Measurements from ENCODE around the gene CCDC28B. TPM values are rescaled to one million over a fixed set of nuclear protein-coding genes. Genes with fewer than 3 reads are reported as not detected.

The CCDC28B gene
- total and polyA plus RNA-seq, 2 of the 13 experiments (the other 11 are each of a cell fraction or from before 2014, with no cell fraction given), result 2.6 to 3.5 TPM

DNA sequence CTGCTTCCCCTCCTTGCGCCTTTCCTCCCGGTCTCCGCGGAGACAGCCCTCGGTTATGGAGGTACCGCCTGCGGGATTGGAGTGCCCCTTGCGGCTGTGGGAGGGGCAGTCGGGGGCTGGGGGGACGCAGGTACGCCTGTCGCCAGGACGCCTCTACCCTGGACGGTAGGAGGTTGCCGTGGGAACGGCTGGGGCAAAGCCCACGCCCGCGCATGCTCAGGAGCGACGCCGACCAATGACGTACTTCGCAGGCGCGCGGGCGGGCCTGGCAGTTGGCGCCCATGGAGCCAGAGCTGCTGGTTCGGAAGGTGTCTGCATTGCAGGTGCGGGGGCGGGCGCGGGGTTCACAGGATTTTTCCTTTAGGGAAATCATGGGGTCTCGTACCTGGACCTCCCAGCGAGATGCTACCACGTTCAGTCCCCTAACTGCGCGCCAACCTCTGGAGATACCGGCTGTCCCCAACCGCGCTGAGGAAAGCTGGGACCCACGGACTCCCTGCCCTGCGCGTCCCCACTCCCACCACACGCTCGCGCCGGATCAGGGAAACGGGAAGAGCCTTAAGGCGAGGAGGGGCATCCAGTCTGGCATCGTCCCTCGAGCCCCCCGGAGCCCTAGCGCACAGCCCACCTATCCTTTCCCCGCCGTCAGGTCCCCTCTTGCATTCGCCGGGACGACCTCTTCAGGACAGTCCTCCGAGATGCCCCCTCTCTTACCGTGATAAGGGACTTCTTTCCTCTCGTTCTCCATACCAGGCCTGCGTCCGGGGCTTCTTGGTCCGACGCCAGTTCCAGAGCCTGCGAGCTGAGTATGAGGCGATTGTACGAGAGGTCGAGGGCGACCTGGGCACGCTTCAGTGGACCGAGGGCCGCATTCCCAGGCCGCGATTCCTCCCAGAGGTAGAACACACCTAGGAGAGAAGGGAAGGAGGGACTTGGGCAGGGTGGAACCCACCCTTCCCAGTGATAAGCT is 5.3 kb downstream of the CCDC28B start, which contains the start of gene IQCC:
Gene IQCC (plus strand): TSS at position 271 of the 970 bp plus-strand sequence. CDS start 11 bp downstream, at position 282.
- peak; percentile 74 for ATAC-seq
- H4K20me1 ChIP-seq (ENCODE audit: insufficient read depth, low read length), result no peaks in the 10 kb centered on the region
- FAIRE-seq, result no peak
- in situ Hi-C loops (cut with HindIII; ENCODE audit: extremely low pct_ligation_motif_present, low pct_unique_long_range_greater_than_20kb) (no loop called here), intact Hi-C loops (cut with micrococcal nuclease; ENCODE audit: unreplicated experiment) (no loop called here)
- peak within 1 kb of the TSS; percentile 53 to 93 (median 86) for H3K4me3 ChIP-seq (replicated peaks in 1 of 3; ENCODE audit: insufficient read depth in 1 of 3, low read depth in 2 of 3, low read length in 3 of 3)
- peak within 1 kb of the TSS; percentile 85 for H3K4me2 ChIP-seq (ENCODE audit: low read depth, low read length)
- H3K27ac ChIP-seq (ENCODE audit: extremely low read length, insufficient read depth, low read length), result peak within 1 kb of the TSS; percentile 39
- no peaks in the 10 kb centered on the region; a peak in 1 of 5 replicates for H3K36me3 ChIP-seq (replicated peaks in 1 of 2; ENCODE audit: control insufficient read depth in 1 of 2, insufficient read depth in 2 of 2, low read length in 2 of 2)
- POLR2A ChIA-PET, result interaction anchor here (0.7 to 2.6 kb wide), 7 partner anchors 8 to 189 kb away, joined by 3 to 11 read pairs (median 4); partner anchors contain the start of genes BSDC1, MARCKSL1 and TXLNA
- no peaks in the 10 kb centered on the region for H3K27me3 ChIP-seq (ENCODE audit: control insufficient read depth in 1 of 2, insufficient read depth in 2 of 2, low read length in 2 of 2)
- CTCF ChIA-PET (ENCODE audit: low intra/inter-chr PET ratio, low total read pairs), result no interaction called here
- no peaks in the 10 kb centered on the region for H3K9me3 ChIP-seq (ENCODE audit: low read length)
- BruUV-seq (replicated peaks), result TSS peak; percentile 91
- H3K4me1 ChIP-seq (ENCODE audit: insufficient read depth, low read length), result peaks cover 19% of the 10 kb centered on the region
- H3K79me2 ChIP-seq (ENCODE audit: insufficient read depth, low read length), result no peaks in the 10 kb centered on the region
- peak within 1 kb of the TSS; percentile 87 for H3K9ac ChIP-seq (ENCODE audit: insufficient read depth, low read depth, low read length)
- H2AFZ ChIP-seq (ENCODE audit: low read length), result no peak within 1 kb of the TSS
- DNase-seq (ENCODE audit: low spot score), result peak; percentile 78
- 2% methylated on average over 16 of the region's 77 CpGs for WGBS (ENCODE audit: low lambda C conversion rate)
- TF ChIP-seq SP1 (IDR thresholded peaks at IDR 0.05) (no peak), SP1 (CRISPR knock-in tag; IDR thresholded peaks at IDR 0.05) (peak; percentile 42; the same call in 1 of the 2 replicates), AKAP8 (CRISPR knock-in tag; IDR thresholded peaks at IDR 0.05) (peak; percentile 86), ZNF552 (CRISPR knock-in tag; IDR thresholded peaks at IDR 0.05; ENCODE audit: borderline replicate concordance) (no peak), STAG1 (CRISPR knock-in tag; IDR thresholded peaks at IDR 0.05) (peak; percentile 18; the same call in 1 of the 2 replicates), DPF2 (CRISPR knock-in tag; IDR thresholded peaks at IDR 0.05; ENCODE audit: borderline replicate concordance, low read depth) (no peak), HNRNPH1 (optimal IDR thresholded peaks at IDR 0.05; ENCODE audit: low read depth, low read length) (no peak), ZNF780A (CRISPR knock-in tag; IDR thresholded peaks at IDR 0.05) (0 out of 2 replicates have a peak, but pooled peaks have one; percentile 66), ZNF230 (CRISPR knock-in tag; IDR thresholded peaks at IDR 0.05) (no peak), PHF20 (CRISPR knock-in tag; IDR thresholded peaks at IDR 0.05) (peak; percentile 90), ZC3H13 (CRISPR knock-in tag; IDR thresholded peaks at IDR 0.05) (0 out of 2 replicates have a peak, but pooled peaks have one; percentile 45), ATF7-NPFF (CRISPR knock-in tag; IDR thresholded peaks at IDR 0.05; ENCODE audit: low read depth) (peak; percentile 80), BORCS8-MEF2B (CRISPR knock-in tag; IDR thresholded peaks at IDR 0.05) (peak; percentile 63), TBL1XR1 (IDR thresholded peaks at IDR 0.05; ENCODE audit: borderline replicate concordance, low read length, partially characterized antibody) (no peak), GATAD1 (CRISPR knock-in tag; IDR thresholded peaks at IDR 0.05) (peak; percentile 95), ZNF615 (CRISPR knock-in tag; IDR thresholded peaks at IDR 0.05; ENCODE audit: borderline replicate concordance) (no peak), NFIB (CRISPR knock-in tag; IDR thresholded peaks at IDR 0.05; ENCODE audit: borderline replicate concordance) (no peak), RNF2 (conservative IDR thresholded peaks at IDR 0.05; ENCODE audit: low read depth) (no peak)
- TF ChIP-seq, protein P1, sequence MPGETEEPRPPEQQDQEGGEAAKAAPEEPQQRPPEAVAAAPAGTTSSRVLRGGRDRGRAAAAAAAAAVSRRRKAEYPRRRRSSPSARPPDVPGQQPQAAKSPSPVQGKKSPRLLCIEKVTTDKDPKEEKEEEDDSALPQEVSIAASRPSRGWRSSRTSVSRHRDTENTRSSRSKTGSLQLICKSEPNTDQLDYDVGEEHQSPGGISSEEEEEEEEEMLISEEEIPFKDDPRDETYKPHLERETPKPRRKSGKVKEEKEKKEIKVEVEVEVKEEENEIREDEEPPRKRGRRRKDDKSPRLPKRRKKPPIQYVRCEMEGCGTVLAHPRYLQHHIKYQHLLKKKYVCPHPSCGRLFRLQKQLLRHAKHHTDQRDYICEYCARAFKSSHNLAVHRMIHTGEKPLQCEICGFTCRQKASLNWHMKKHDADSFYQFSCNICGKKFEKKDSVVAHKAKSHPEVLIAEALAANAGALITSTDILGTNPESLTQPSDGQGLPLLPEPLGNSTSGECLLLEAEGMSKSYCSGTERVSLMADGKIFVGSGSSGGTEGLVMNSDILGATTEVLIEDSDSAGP (CRISPR knock-in tag; IDR thresholded peaks at IDR 0.05; ENCODE audit: borderline replicate concordance), result peak; percentile 74; the same call in 1 of the 2 replicates
- TF ChIP-seq, protein P2, sequence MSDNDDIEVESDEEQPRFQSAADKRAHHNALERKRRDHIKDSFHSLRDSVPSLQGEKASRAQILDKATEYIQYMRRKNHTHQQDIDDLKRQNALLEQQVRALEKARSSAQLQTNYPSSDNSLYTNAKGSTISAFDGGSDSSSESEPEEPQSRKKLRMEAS (IDR thresholded peaks at IDR 0.05), result peak; percentile 64; the same call in 1 of the 2 replicates
- TF ChIP-seq, protein P3, sequence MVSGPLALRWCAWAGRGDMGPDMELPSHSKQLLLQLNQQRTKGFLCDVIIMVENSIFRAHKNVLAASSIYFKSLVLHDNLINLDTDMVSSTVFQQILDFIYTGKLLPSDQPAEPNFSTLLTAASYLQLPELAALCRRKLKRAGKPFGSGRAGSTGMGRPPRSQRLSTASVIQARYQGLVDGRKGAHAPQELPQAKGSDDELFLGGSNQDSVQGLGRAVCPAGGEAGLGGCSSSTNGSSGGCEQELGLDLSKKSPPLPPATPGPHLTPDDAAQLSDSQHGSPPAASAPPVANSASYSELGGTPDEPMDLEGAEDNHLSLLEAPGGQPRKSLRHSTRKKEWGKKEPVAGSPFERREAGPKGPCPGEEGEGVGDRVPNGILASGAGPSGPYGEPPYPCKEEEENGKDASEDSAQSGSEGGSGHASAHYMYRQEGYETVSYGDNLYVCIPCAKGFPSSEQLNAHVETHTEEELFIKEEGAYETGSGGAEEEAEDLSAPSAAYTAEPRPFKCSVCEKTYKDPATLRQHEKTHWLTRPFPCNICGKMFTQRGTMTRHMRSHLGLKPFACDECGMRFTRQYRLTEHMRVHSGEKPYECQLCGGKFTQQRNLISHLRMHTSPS (CRISPR knock-in tag; IDR thresholded peaks at IDR 0.05; ENCODE audit: low read depth), result no peak
